Trophoblast cell (in vitro differentiated cells and primary cell): Measurements from ENCODE around the gene KRT13. TPM values are rescaled to one million over a fixed set of nuclear protein-coding genes. Genes with fewer than 3 reads are reported as not detected.
A peak's percentile ranks its signal among the peaks of the same experiment; 100 is the strongest.

Experiments
- DNase-seq, 2 donors: peaks; one replicate each; pipeline ENCODE4 v3.0.0-alpha.2; 2016
- H2AFZ ChIP-seq: 2 replicates; pipeline ENCODE4 v1.6.1; 2013; ENCODE audit warnings: low read length, moderate library complexity, mild to moderate bottlenecking; ENCODE audit not compliant: insufficient read depth, poor library complexity
- H2AK5ac ChIP-seq: 2 replicates; pipeline ENCODE4 v1.6.1; 2013; ENCODE audit warnings: mild to moderate bottlenecking, low read length
- H2BK120ac ChIP-seq: 2 replicates; pipeline ENCODE4 v1.6.1; 2013; ENCODE audit warnings: low read length, mild to moderate bottlenecking, moderate library complexity; ENCODE audit not compliant: insufficient read depth, poor library complexity
- H2BK12ac ChIP-seq: 2 replicates; pipeline ENCODE4 v1.6.1; 2013; ENCODE audit warnings: mild to moderate bottlenecking, low read length, moderate library complexity
- H2BK5ac ChIP-seq: 2 replicates; pipeline ENCODE4 v1.6.1; 2013; ENCODE audit warnings: low read length, low read depth, moderate library complexity, mild to moderate bottlenecking; ENCODE audit not compliant: poor library complexity
- H3K14ac ChIP-seq: 2 replicates; pipeline ENCODE4 v1.6.1; 2013; ENCODE audit warnings: mild to moderate bottlenecking, low read length
- H3K18ac ChIP-seq: 2 replicates; pipeline ENCODE4 v1.6.1; 2013; ENCODE audit warnings: mild to moderate bottlenecking, low read length
- H3K23ac ChIP-seq: 2 replicates; pipeline ENCODE4 v1.6.1; 2013; ENCODE audit warnings: low read length
- H3K27ac ChIP-seq: 2 replicates; pipeline ENCODE4 v1.5.1; 2013; ENCODE audit warnings: low read depth, mild to moderate bottlenecking, inconsistent platforms, low read length, moderate library complexity
- H3K27me3 ChIP-seq: 2 replicates; pipeline ENCODE4 v1.6.1; 2013; ENCODE audit warnings: inconsistent platforms, mild to moderate bottlenecking, low read length, moderate library complexity; ENCODE audit not compliant: insufficient read depth
- H3K36me3 ChIP-seq, 2 experiments: 1 replicate in 1 of 2; 2 replicates in 1 of 2; pipeline ENCODE4 v1.6.1; 2013; ENCODE audit warnings: low read length in 2 of 2, mild to moderate bottlenecking in 2 of 2, moderate library complexity in 1 of 2; ENCODE audit not compliant: insufficient read depth in 2 of 2, control insufficient read depth in 1 of 2
- H3K4ac ChIP-seq: 2 replicates; pipeline ENCODE4 v1.6.1; 2013; ENCODE audit warnings: low read depth, mild to moderate bottlenecking, low read length, moderate library complexity
- H3K4me1 ChIP-seq, 2 experiments: 1 replicate in 1 of 2; 2 replicates in 1 of 2; pipeline ENCODE4 v1.6.1; 2013; ENCODE audit warnings: low read length in 2 of 2, mild to moderate bottlenecking in 2 of 2, moderate library complexity in 1 of 2; ENCODE audit not compliant: insufficient read depth in 2 of 2, control insufficient read depth in 1 of 2
- H3K4me2 ChIP-seq: 2 replicates; pipeline ENCODE4 v1.6.1; 2013; ENCODE audit warnings: inconsistent platforms, mild to moderate bottlenecking, low read length, moderate library complexity
- H3K4me3 ChIP-seq: 2 replicates; pipeline ENCODE4 v1.5.1; 2013; ENCODE audit warnings: mild to moderate bottlenecking, low read depth, low read length, inconsistent platforms
- H3K79me1 ChIP-seq: one replicate; pipeline ENCODE4 v1.6.1; 2013; ENCODE audit warnings: low read length
- H3K79me2 ChIP-seq: 2 replicates; pipeline ENCODE4 v1.6.1; 2013; ENCODE audit warnings: low read length, mild to moderate bottlenecking; ENCODE audit not compliant: control insufficient read depth, insufficient read depth, poor library complexity
- H3K9ac ChIP-seq: 2 replicates; pipeline ENCODE4 v1.6.1; 2013; ENCODE audit warnings: mild to moderate bottlenecking, low read length
- H3K9me3 ChIP-seq: 2 replicates; pipeline ENCODE4 v1.6.1; 2013; ENCODE audit warnings: low read depth, mild to moderate bottlenecking, control low read depth, inconsistent platforms, low read length; ENCODE audit not compliant: insufficient read depth
- H4K12ac ChIP-seq: 2 replicates; pipeline ENCODE4 v1.6.1; 2013; ENCODE audit warnings: low read depth, mild to moderate bottlenecking, low read length, moderate library complexity
- H4K8ac ChIP-seq: 2 replicates; pipeline ENCODE4 v1.6.1; 2013; ENCODE audit warnings: low read depth, mild to moderate bottlenecking, low read length, moderate library complexity
- H4K91ac ChIP-seq: one replicate; pipeline ENCODE4 v1.6.1; 2013; ENCODE audit warnings: low read depth, mild to moderate bottlenecking, low read length, moderate library complexity
- WGBS: extraction: QIAGEN DNeasy Blood & Tissue Kit; methylation state at CpG from one replicate; pipeline ENCODE4 v1.1.7; 2013; ENCODE audit warnings: missing lambda C conversion rate; ENCODE audit not compliant: insufficient read length, insufficient coverage; ENCODE audit errors: extremely low coverage; 5-methylcytosine and 5-hydroxymethylcytosine counted together
- polyA plus RNA-seq: library from polyadenylated mRNA; stranded (reverse); fragments of 200-250 nt; gene quantifications from 2 replicates; pipeline ENCODE4 v1.2.3, GENCODE V29; 2013

KRT13 gene
- polyA plus RNA-seq = not detected in 2 replicates

DNA sequence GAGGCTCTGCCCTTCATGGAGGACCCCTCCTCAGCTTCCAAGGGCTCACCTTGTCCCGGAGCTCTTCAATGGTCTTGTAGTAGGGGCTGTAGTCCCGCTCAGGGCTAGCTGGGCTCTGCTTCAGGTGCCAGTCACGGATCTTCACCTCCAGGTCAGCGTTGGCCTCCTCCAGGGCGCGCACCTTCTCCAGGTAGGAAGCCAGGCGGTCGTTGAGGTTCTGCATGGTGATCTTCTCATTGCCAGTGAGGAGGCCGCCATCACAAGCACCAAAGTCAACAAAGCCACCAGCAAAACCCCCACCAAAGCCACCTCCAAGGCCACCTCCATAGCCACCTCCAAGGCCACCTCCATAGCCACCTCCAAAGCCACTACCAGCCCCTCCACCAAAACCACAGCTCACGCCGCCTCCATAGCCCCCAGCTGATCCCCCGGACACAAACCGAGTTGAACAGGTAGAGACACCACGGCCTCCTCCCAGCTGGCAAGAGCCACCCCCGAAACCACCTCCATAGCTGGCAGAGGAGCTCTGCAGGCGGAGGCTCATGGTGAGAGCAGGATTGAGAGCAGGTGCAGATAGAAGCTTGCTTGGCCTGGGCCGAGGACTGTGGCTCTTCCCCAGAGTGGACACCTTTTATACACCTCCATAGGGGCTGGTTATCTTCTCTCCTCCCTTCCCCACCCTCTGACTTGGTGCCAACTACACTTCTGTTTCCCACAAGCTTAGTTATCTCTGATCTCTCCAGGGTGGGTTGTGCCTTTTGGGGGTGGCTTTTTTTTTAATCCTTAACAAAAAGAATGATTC, at the start of gene KRT13:
TSS of gene KRT13 (minus strand) at position 606 of the 802 bp plus-strand sequence. CDS start at position 544, 62 bp downstream.
- no peak for DNase-seq
- Histone ChIP-seq H3K27ac (no peak within 1 kb of the TSS), H2BK5ac (no peak within 1 kb of the TSS), H3K36me3 (no peaks in the 10 kb centered on the region), H3K9ac (no peak within 1 kb of the TSS), H2BK120ac (no peak within 1 kb of the TSS), H2AFZ (no peak within 1 kb of the TSS), H4K8ac (no peak within 1 kb of the TSS), H3K79me1 (no peaks in the 10 kb centered on the region), H2BK12ac (no peak within 1 kb of the TSS), H4K91ac (no peak within 1 kb of the TSS), H3K4me2 (no peak within 1 kb of the TSS), H4K12ac (no peak within 1 kb of the TSS), H3K27me3 (no peaks in the 10 kb centered on the region), H3K79me2 (no peaks in the 10 kb centered on the region), H2AK5ac (no peak within 1 kb of the TSS), H3K14ac (no peak within 1 kb of the TSS), H3K4me1 (peaks cover 0 to 6% of the 10 kb centered on the region in 2 experiments), H3K4ac (no peak within 1 kb of the TSS), H3K9me3 (peaks cover 1% of the 10 kb centered on the region), H3K18ac (no peak within 1 kb of the TSS), H3K23ac (no peak within 1 kb of the TSS), H3K4me3 (no peak within 1 kb of the TSS)
- WGBS = no CpG with 5 or more reads among the region's 17 CpGs

DNA sequence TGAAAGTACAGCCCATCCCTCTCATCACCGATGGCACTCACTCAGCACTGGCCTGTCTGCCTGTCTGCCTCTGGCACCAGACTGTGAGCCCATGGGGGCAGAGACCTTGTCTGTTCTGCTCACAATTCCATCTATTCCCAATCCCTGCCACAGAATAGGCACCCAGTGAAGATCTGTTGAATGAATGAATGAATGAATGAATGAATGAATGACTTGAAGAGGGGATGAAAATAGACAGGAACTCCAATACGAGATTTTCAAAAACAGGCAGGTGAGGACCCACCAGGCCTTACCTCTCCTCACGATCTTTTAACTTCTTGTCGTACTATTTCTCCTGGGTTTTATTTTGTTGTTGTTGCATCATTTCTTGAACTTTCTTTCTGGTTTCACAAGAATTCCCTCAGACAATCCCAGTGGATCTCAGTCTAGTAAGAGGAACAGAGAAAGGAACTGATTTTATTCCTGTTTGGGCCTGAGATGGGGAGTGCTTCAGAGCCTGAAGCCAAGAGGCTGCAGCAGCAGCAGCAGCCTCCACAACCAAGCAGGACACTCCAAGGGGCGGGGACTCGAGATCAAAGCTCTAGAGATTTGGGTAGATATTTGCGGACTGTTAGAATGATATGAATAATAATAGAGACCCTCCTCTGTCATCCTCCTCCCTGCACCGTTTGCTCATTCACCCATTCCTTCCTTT, 48.7 kb upstream of the KRT13 start:
- no peak overlapping the region for H3K18ac ChIP-seq
- H3K9me3 ChIP-seq = no peaks in the 10 kb centered on the region
- no CpG with 5 or more reads among the region's 8 CpGs for WGBS
- no peak overlapping the region for H3K27ac ChIP-seq
- no peak overlapping the region for H2BK120ac ChIP-seq
- peaks cover 6 to 7% of the 10 kb centered on the region in 2 experiments for H3K4me1 ChIP-seq
- H3K4me3 ChIP-seq = no peak overlapping the region
- no peak overlapping the region for H4K8ac ChIP-seq
- no peak for DNase-seq
- no peak overlapping the region for H3K23ac ChIP-seq
- no peaks in the 10 kb centered on the region for H3K79me2 ChIP-seq
- H3K4ac ChIP-seq = no peak overlapping the region
- H3K14ac ChIP-seq = no peak overlapping the region
- H2AK5ac ChIP-seq = no peak overlapping the region
- no peak overlapping the region for H2BK5ac ChIP-seq
- no peak overlapping the region for H2BK12ac ChIP-seq
- no peak overlapping the region for H2AFZ ChIP-seq
- H4K12ac ChIP-seq = no peak overlapping the region
- H3K79me1 ChIP-seq = peaks cover 4% of the 10 kb centered on the region
- no peaks in the 10 kb centered on the region for H3K36me3 ChIP-seq
- no peak overlapping the region for H3K4me2 ChIP-seq
- H3K27me3 ChIP-seq = no peaks in the 10 kb centered on the region
- no peak overlapping the region for H4K91ac ChIP-seq
- H3K9ac ChIP-seq = no peak overlapping the region

DNA sequence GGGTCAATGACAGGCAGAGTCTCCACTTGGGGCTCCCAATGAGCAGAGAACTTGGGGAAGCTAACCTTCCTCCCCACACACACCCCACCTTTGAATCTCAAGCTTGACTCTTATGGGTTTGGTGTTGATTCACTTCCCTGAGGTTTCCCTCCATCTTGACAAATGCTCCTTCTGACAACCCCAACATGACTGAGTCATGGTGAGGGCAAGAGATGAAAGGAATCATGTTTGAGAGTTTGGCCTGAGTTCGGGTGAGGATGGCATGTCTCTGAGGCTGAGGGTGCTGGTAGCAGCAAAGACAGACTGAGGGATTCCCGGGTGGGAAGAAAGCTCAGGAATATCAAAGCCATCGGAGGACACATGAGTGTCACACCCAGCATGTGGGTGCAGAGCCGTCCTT, 47.8 kb upstream of the KRT13 start:
- Histone ChIP-seq H3K9ac (no peak overlapping the region), H3K9me3 (no peaks in the 10 kb centered on the region), H4K12ac (no peak overlapping the region), H4K8ac (no peak overlapping the region), H3K27ac (no peak overlapping the region), H2AFZ (no peak overlapping the region), H2AK5ac (no peak overlapping the region), H3K14ac (peak overlapping the region; percentile 4), H3K4me3 (no peak overlapping the region), H3K4me1 (peaks cover 14 to 15% of the 10 kb centered on the region in 2 experiments), H3K4me2 (no peak overlapping the region), H3K27me3 (no peaks in the 10 kb centered on the region), H4K91ac (no peak overlapping the region), H3K4ac (no peak overlapping the region), H3K18ac (no peak overlapping the region), H2BK12ac (no peak overlapping the region), H3K79me1 (peaks cover 11% of the 10 kb centered on the region), H3K79me2 (peaks cover 4% of the 10 kb centered on the region), H3K23ac (no peak overlapping the region), H2BK120ac (no peak overlapping the region), H3K36me3 (no peaks in the 10 kb centered on the region), H2BK5ac (no peak overlapping the region)
- WGBS = no CpG with 5 or more reads among the region's 4 CpGs
- no peak for DNase-seq

DNA sequence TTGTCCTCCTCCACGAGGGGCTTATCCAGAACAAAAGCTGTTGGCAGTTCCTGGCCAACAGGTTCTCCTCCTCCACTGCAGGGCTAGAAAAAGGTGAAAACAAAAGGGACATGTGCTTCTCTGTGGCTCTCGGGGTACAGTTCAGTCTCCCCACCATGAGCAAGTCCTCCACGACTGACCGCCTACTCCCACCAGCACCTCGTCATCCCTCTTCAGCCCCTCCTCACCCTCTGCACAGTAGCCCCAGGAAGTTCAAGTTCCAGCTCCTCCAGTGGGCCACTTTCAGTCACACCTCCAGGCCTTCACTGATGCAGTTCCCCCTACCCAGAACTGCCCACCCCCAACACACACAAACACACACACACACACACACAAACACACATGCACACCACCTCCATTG, 47.0 kb upstream of the KRT13 start:
- H3K9me3 ChIP-seq = no peaks in the 10 kb centered on the region
- no peak overlapping the region for H2AK5ac ChIP-seq
- no peak overlapping the region for H3K4ac ChIP-seq
- H3K36me3 ChIP-seq = no peaks in the 10 kb centered on the region
- H3K79me2 ChIP-seq = peaks cover 4% of the 10 kb centered on the region
- H3K79me1 ChIP-seq = peaks cover 11% of the 10 kb centered on the region
- H3K14ac ChIP-seq = no peak overlapping the region
- DNase-seq = no peak
- H2BK12ac ChIP-seq = no peak overlapping the region
- no peak overlapping the region for H4K8ac ChIP-seq
- H3K18ac ChIP-seq = no peak overlapping the region
- H3K4me2 ChIP-seq = no peak overlapping the region
- no peak overlapping the region for H2BK5ac ChIP-seq
- WGBS = no CpG with 5 or more reads among the region's 5 CpGs
- H4K12ac ChIP-seq = no peak overlapping the region
- H2AFZ ChIP-seq = no peak overlapping the region
- no peak overlapping the region for H3K27ac ChIP-seq
- H2BK120ac ChIP-seq = no peak overlapping the region
- peaks cover 19 to 22% of the 10 kb centered on the region in 2 experiments for H3K4me1 ChIP-seq
- H4K91ac ChIP-seq = no peak overlapping the region
- no peaks in the 10 kb centered on the region for H3K27me3 ChIP-seq
- H3K4me3 ChIP-seq = no peak overlapping the region
- H3K9ac ChIP-seq = no peak overlapping the region
- no peak overlapping the region for H3K23ac ChIP-seq
